Placental pericyte (primary cell): ENCODE measurements around the gene RRM1. TPM values are rescaled to one million over a fixed set of nuclear protein-coding genes. Genes with fewer than 3 reads are reported as not detected.

Experiments
- total RNA-seq: library from RNA; depleted of rRNA; stranded (reverse); fragments of >200 nt; gene quantifications from 2 replicates; pipeline ENCODE4 v1.2.3, GENCODE V29; 2012

Gene RRM1
- total RNA-seq, result 28.4 and 170 TPM in 2 replicates

GRCh38 chr11:4094348-4095291 lies at the start of gene RRM1:
TSS of gene RRM1 (plus strand) at chr11:4094799. CDS start at chr11:4095013, 214 bp downstream.

Other genes starting within 250 kb of the RRM1 start
- gene STIM1, start 239.1 kb upstream of the RRM1 start, total RNA-seq, result 23.0 and 45.3 TPM in 2 replicates